SK-N-SH (cell line): ENCODE data around the gene HMMR. TPM values are rescaled to one million over a fixed set of nuclear protein-coding genes. Genes with fewer than 3 reads are reported as not detected.

ENCODE experiments used
- CTCF ChIA-PET: fragments of 300-600, 350-600 bp; formaldehyde crosslinking; extraction: SDS; loops from one replicate; lab custom pipeline; 2021; lab: Yijun Ruan, JAX
- POLR2A ChIA-PET: fragments of 350-600 bp; sonication (Branson Sonifier 250); formaldehyde crosslinking; extraction: SDS; loops from one replicate; lab custom pipeline; 2020; ENCODE audit warnings: antibody characterized with exemption, inconsistent platforms; lab: Yijun Ruan, JAX
- DNase-seq: peaks from one replicate; pipeline ENCODE4 v3.0.0; 2012
- H2AFZ ChIP-seq: fragments of 200-600 bp; sonication (generic); 2 replicates; pipeline ENCODE4 v1.8.1; 2016; ENCODE audit warnings: antibody characterized with exemption, mild to moderate bottlenecking, low read depth
- H3F3A ChIP-seq: fragments of 200-600 bp; sonication (generic); replicated peaks from 2 replicates; pipeline ENCODE3; 2016; ENCODE audit warnings: antibody characterized with exemption, mild to moderate bottlenecking; ENCODE audit not compliant: insufficient read depth
- H3K27ac ChIP-seq, 2 experiments: fragments of 200-500 bp in 1 of 2; fragments of 200-600 bp in 1 of 2; sonication (Bioruptor generic) in 1 of 2; sonication (generic), shearing (Covaris generic) in 1 of 2; 2 replicates each; pipeline versions ENCODE4 v1.5.1 to v1.6.1; 2014 to 2016; ENCODE audit warnings: low read depth in 2 of 2, inconsistent platforms in 1 of 2, low read length in 1 of 2, mild to moderate bottlenecking in 1 of 2, mixed read lengths in 1 of 2
- H3K27me3 ChIP-seq: fragments of 200-600 bp; sonication (generic), shearing (Covaris generic); 2 replicates; pipeline ENCODE4 v1.6.1; 2016; ENCODE audit warnings: mixed run types; ENCODE audit not compliant: insufficient read depth
- H3K36me3 ChIP-seq, 2 experiments: fragments of 200-500 bp in 1 of 2; fragments of 200-600 bp in 1 of 2; sonication (Bioruptor generic) in 1 of 2; sonication (generic) in 1 of 2; replicated peaks in 1 of 2; 2 replicates each; pipeline versions ENCODE3 to v1.5.1; 2014 to 2016; ENCODE audit warnings: low read length in 1 of 2, mild to moderate bottlenecking in 1 of 2; ENCODE audit not compliant: insufficient read depth in 2 of 2, control insufficient read depth in 1 of 2
- H3K4me1 ChIP-seq, 2 experiments: fragments of 200-500 bp in 1 of 2; fragments of 200-600 bp in 1 of 2; sonication (Bioruptor generic) in 1 of 2; sonication (generic), shearing (Covaris generic) in 1 of 2; 2 replicates each; pipeline versions ENCODE4 v1.5.1 to v1.6.1; 2014 to 2016; ENCODE audit warnings: low read depth in 1 of 2, low read length in 1 of 2, mixed run types in 1 of 2; ENCODE audit not compliant: insufficient read depth in 2 of 2, control insufficient read depth in 1 of 2
- H3K4me2 ChIP-seq: fragments of 200-600 bp; sonication (generic), shearing (Covaris generic); 2 replicates; pipeline ENCODE4 v1.6.1; 2017; ENCODE audit warnings: mixed run types
- H3K4me3 ChIP-seq, 2 experiments: fragments of 200-500 bp in 1 of 2; fragments of 200-600 bp in 1 of 2; sonication (Bioruptor generic) in 1 of 2; sonication (generic), shearing (Covaris generic) in 1 of 2; 2 replicates each; pipeline versions ENCODE4 v1.5.1 to v1.8.1; 2014 to 2016; ENCODE audit warnings: low read depth in 2 of 2, inconsistent platforms in 1 of 2, low read length in 1 of 2, mild to moderate bottlenecking in 1 of 2, mixed read lengths in 1 of 2, moderate library complexity in 1 of 2
- H3K79me2 ChIP-seq: fragments of 200-600 bp; sonication (generic); 2 replicates; pipeline ENCODE4 v1.8.1; 2017; ENCODE audit warnings: mild to moderate bottlenecking; ENCODE audit not compliant: insufficient read depth
- H3K9ac ChIP-seq: fragments of 200-600 bp; sonication (generic); 2 replicates; pipeline ENCODE4 v1.6.1; 2017; ENCODE audit warnings: mixed run types
- H3K9me2 ChIP-seq: fragments of 200-600 bp; sonication (generic); 2 replicates; pipeline ENCODE4 v1.6.1; 2017; ENCODE audit warnings: mixed run types
- H3K9me3 ChIP-seq: fragments of 200-600 bp; sonication (generic); 2 replicates; pipeline ENCODE4 v1.6.1; 2017; ENCODE audit warnings: mixed run types, mild to moderate bottlenecking, moderate library complexity
- H4K20me1 ChIP-seq: fragments of 200-600 bp; sonication (generic); 2 replicates; pipeline ENCODE4 v1.6.1; 2017; ENCODE audit warnings: mild to moderate bottlenecking, mixed run types; ENCODE audit not compliant: insufficient read depth
- EP300 ChIP-seq, 2 experiments: IDR thresholded peaks; 2 replicates each; pipeline versions ENCODE4 v1.4.0 to v1.6.1; 2012; ENCODE audit warnings: borderline replicate concordance in 1 of 2, low read depth in 1 of 2, low read length in 1 of 2
- EZH2phosphoT487 ChIP-seq: fragments of 200-600 bp; sonication (generic); IDR thresholded peaks from 2 replicates; pipeline ENCODE4 v1.6.1; 2017; ENCODE audit warnings: low read depth, mixed run types, mild to moderate bottlenecking, antibody characterized with exemption, moderate library complexity, borderline replicate concordance
- FOSL2 ChIP-seq: IDR thresholded peaks from 2 replicates; pipeline ENCODE4 v1.4.0; 2012; ENCODE audit warnings: low read depth, mild to moderate bottlenecking, moderate library complexity, borderline replicate concordance
- FOXJ3 ChIP-seq: sonication (generic); formaldehyde crosslinking; IDR thresholded peaks from 2 replicates; pipeline ENCODE4 v1.5.1; 2020; ENCODE audit warnings: mild to moderate bottlenecking, missing genetic modification reagents
- GABPA ChIP-seq: IDR thresholded peaks from 2 replicates; pipeline ENCODE4 v1.4.0; 2012; ENCODE audit warnings: low read depth, mild to moderate bottlenecking
- GATA2 ChIP-seq: sonication (generic); formaldehyde crosslinking; IDR thresholded peaks from 2 replicates; pipeline ENCODE4 v1.5.0; 2020; ENCODE audit warnings: mild to moderate bottlenecking, missing genetic modification reagents
- JUND ChIP-seq: IDR thresholded peaks from 2 replicates; pipeline ENCODE4 v1.4.0; 2012
- MXI1 ChIP-seq: IDR thresholded peaks from 2 replicates; pipeline ENCODE4 v1.6.1; 2012; ENCODE audit warnings: mild to moderate bottlenecking, low read depth, low read length, improper control_type of control experiment
- NFIC ChIP-seq: IDR thresholded peaks from 2 replicates; pipeline ENCODE4 v1.4.0; 2012; ENCODE audit warnings: borderline replicate concordance
- NRF1 ChIP-seq: IDR thresholded peaks from 2 replicates; pipeline ENCODE4 v1.6.1; 2012; ENCODE audit warnings: low read depth, mild to moderate bottlenecking, low read length
- RAD21 ChIP-seq: IDR thresholded peaks from 2 replicates; pipeline ENCODE4 v1.6.1; 2012; ENCODE audit warnings: mild to moderate bottlenecking, low read length
- RFX5 ChIP-seq: IDR thresholded peaks from 2 replicates; pipeline ENCODE4 v1.6.1; 2012; ENCODE audit warnings: mild to moderate bottlenecking, improper control_type of control experiment, low read length
- SIN3A ChIP-seq: IDR thresholded peaks from 2 replicates; pipeline ENCODE4 v1.6.1; 2012; ENCODE audit warnings: low read depth, mild to moderate bottlenecking, low read length, moderate library complexity, borderline replicate concordance
- TAF1 ChIP-seq: IDR thresholded peaks from 2 replicates; pipeline ENCODE4 v1.6.1; 2012; ENCODE audit warnings: low read depth, mild to moderate bottlenecking, low read length, moderate library complexity, borderline replicate concordance
- TCF12 ChIP-seq: IDR thresholded peaks from 2 replicates; pipeline ENCODE4 v1.4.0; 2012
- TEAD4 ChIP-seq: IDR thresholded peaks from 2 replicates; pipeline ENCODE4 v1.4.0; 2012; ENCODE audit warnings: mild to moderate bottlenecking, borderline replicate concordance; ENCODE audit not compliant: insufficient read depth
- ZBTB33 ChIP-seq: IDR thresholded peaks from 2 replicates; pipeline ENCODE4 v1.4.0; 2012; ENCODE audit warnings: low read depth, borderline replicate concordance
- WGBS: methylation state at CpG from one replicate; pipeline ENCODE4 v1.1.6; 2017; ENCODE audit warnings: low lambda C conversion rate; 5-methylcytosine and 5-hydroxymethylcytosine counted together
- polyA plus RNA-seq, 3 experiments: library from polyadenylated mRNA; depleted of rRNA; stranded (reverse); fragments of >200 nt; gene quantifications; 2 replicates each; pipeline ENCODE4 v1.2.3, GENCODE V29; 2012
- TF ChIP-seq, protein P1 (sequence below): IDR thresholded peaks from 2 replicates; pipeline ENCODE4 v1.6.1; 2012; ENCODE audit warnings: mild to moderate bottlenecking, low read depth, low read length, moderate library complexity

HMMR gene
- polyA plus RNA-seq, 1 of the 3 experiments (the other 2 are of a cell fraction): 7.7 TPM

DNA sequence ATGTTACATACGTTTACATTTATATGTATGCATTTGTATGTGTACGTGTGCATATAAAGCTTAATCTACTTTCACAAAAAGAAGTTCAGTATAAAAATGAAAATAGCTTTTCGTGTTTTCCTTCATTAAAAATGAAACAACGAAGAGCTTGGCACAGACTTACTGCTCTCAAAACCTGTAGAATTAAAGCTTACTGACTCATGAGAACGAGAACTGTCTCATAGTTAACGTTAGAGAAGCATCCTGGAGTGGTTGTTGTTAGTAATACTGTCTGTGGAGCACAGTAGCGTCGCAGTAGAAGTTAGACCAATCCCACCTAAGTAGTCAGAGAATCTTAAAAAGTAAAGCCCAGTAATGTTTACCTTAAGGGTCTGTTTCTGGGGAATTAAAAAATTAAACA, 46.3 kb downstream of the HMMR start:
- Histone ChIP-seq H3K9me3 (no peaks in the 10 kb centered on the region), H4K20me1 (peaks cover 55% of the 10 kb centered on the region), H3K4me3 (peak overlapping the region; percentile 70 to 86), H2AFZ (no peak overlapping the region), H3F3A (peaks cover 13% of the 10 kb centered on the region), H3K36me3 (peaks cover 1 to 2% of the 10 kb centered on the region in 2 experiments), H3K4me1 (peaks cover 18 to 26% of the 10 kb centered on the region in 2 experiments), H3K79me2 (peaks cover 71% of the 10 kb centered on the region), H3K9me2 (no peaks in the 10 kb centered on the region), H3K9ac (peak overlapping the region; percentile 87), H3K27ac (peak overlapping the region; percentile 88 to 92; a peak in 3 of 4 replicates), H3K27me3 (no peaks in the 10 kb centered on the region), H3K4me2 (peak overlapping the region; percentile 87)
- POLR2A ChIA-PET: interaction anchor here (1.5 kb wide), 1 partner anchor 46 kb away, joined by 3 read pairs; the partner anchor contains the start of gene HMMR
- no peak for TF ChIP-seq RFX5
- TF ChIP-seq FOSL2: no peak
- no peak for TF ChIP-seq ZBTB33
- no peak for TF ChIP-seq GATA2 (CRISPR knock-in tag)
- TF ChIP-seq EZH2phosphoT487: no peak
- no peak for TF ChIP-seq MXI1
- TF ChIP-seq, protein P1, sequence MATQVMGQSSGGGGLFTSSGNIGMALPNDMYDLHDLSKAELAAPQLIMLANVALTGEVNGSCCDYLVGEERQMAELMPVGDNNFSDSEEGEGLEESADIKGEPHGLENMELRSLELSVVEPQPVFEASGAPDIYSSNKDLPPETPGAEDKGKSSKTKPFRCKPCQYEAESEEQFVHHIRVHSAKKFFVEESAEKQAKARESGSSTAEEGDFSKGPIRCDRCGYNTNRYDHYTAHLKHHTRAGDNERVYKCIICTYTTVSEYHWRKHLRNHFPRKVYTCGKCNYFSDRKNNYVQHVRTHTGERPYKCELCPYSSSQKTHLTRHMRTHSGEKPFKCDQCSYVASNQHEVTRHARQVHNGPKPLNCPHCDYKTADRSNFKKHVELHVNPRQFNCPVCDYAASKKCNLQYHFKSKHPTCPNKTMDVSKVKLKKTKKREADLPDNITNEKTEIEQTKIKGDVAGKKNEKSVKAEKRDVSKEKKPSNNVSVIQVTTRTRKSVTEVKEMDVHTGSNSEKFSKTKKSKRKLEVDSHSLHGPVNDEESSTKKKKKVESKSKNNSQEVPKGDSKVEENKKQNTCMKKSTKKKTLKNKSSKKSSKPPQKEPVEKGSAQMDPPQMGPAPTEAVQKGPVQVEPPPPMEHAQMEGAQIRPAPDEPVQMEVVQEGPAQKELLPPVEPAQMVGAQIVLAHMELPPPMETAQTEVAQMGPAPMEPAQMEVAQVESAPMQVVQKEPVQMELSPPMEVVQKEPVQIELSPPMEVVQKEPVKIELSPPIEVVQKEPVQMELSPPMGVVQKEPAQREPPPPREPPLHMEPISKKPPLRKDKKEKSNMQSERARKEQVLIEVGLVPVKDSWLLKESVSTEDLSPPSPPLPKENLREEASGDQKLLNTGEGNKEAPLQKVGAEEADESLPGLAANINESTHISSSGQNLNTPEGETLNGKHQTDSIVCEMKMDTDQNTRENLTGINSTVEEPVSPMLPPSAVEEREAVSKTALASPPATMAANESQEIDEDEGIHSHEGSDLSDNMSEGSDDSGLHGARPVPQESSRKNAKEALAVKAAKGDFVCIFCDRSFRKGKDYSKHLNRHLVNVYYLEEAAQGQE: no peak
- TF ChIP-seq NFIC: no peak
- TF ChIP-seq NRF1: no peak
- TF ChIP-seq TEAD4: no peak
- no peak for TF ChIP-seq GABPA
- CTCF ChIA-PET: no interaction called here
- WGBS: 13% methylated on average over 8 of the region's 8 CpGs
- DNase-seq: no peak

DNA sequence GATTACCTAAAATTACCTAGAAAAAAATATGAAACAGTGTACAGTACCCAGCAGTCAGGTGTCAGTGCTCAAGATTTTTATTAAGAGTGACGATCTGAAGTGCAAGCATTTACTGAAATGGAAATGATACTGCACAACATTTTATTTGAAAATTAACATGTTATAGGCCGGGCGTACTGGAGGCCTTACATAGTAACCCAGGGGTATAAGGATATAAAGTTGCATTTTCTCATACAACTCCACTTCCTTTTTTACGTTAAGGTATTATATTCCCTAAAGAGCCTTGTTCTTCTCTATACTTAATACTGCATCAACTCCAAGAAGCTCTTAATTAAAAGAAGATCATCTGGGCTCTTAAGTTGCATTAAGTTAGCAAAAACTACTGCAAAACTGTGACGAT, 48.3 kb downstream of the HMMR start:
- no peaks in the 10 kb centered on the region for H3K9me2 ChIP-seq
- H4K20me1 ChIP-seq: peaks cover 63% of the 10 kb centered on the region
- no peaks in the 10 kb centered on the region for H3K27me3 ChIP-seq
- peak overlapping the region; percentile 54 for H3K4me2 ChIP-seq
- peaks cover 15 to 26% of the 10 kb centered on the region in 2 experiments for H3K4me1 ChIP-seq
- peaks cover 92% of the 10 kb centered on the region for H3K79me2 ChIP-seq
- H3K9ac ChIP-seq: peak overlapping the region; percentile 8; the same call in 1 of the 2 replicates
- peaks cover 17 to 19% of the 10 kb centered on the region in 2 experiments for H3K36me3 ChIP-seq
- H3K9me3 ChIP-seq: no peaks in the 10 kb centered on the region
- no peak overlapping the region for H2AFZ ChIP-seq
- WGBS: 73% methylated on average over 5 of the region's 5 CpGs
- ChIA-PET CTCF (interaction anchor here (1.1 kb wide), 1 partner anchor 35 kb away, joined by 3 read pairs; no protein-coding TSS in a partner anchor), POLR2A (no interaction called here)
- no peak for DNase-seq
- peaks cover 8% of the 10 kb centered on the region for H3F3A ChIP-seq
- peak overlapping the region; percentile 21 to 30; a peak in 1 of 4 replicates for H3K4me3 ChIP-seq
- H3K27ac ChIP-seq: peak overlapping the region; percentile 38 to 50; a peak in 2 of 4 replicates
- TF ChIP-seq TEAD4 (no peak), EP300 (IDR thresholded peaks at IDR 0.05; ENCODE audit: borderline replicate concordance in 1 of 2, low read depth in 1 of 2, low read length in 1 of 2) (no peak), RAD21 (no peak), JUND (no peak), EZH2phosphoT487 (no peak), MXI1 (no peak), TAF1 (no peak), SIN3A (no peak), TCF12 (no peak), FOXJ3 (no peak)
- TF ChIP-seq, protein P1: no peak
